WTC11 (cell line): ENCODE results near the gene TCERG1. TPM values are rescaled to one million over a fixed set of nuclear protein-coding genes. Genes with fewer than 3 reads are reported as not detected.
A peak's percentile ranks its signal among the peaks of the same experiment; 100 is the strongest.

Experiments used
- ATAC-seq: fragments of 200-7000 bp; cut with Tn5 transposase; 2 replicates; pipeline ENCODE4 v1.10.0; 2021; ENCODE audit warnings: mild to moderate bottlenecking, moderate library complexity
- CTCF ChIA-PET: fragments of 300-600 bp; sonication (Branson Sonifier 250); formaldehyde crosslinking; loops from one replicate; lab custom pipeline; 2021; ENCODE audit warnings: antibody characterized with exemption; lab: Charles Lee
- POLR2A ChIA-PET: fragments of 350-600 bp; sonication (Branson Sonifier 250); formaldehyde crosslinking; loops from one replicate; lab custom pipeline; 2021; ENCODE audit warnings: antibody characterized with exemption; lab: Charles Lee
- DNase-seq: peaks from one replicate; pipeline ENCODE4 v3.0.0; 2021; ENCODE audit warnings: low spot score
- H3K27ac Mint-ChIP-seq: 2 replicates; pipeline ENCODE4 v1.8.0; 2021; ENCODE audit warnings: mixed read lengths
- H3K27me3 Mint-ChIP-seq: 2 replicates; pipeline ENCODE4 v1.8.0; 2021; ENCODE audit warnings: low read depth, mild to moderate bottlenecking, moderate library complexity, mixed read lengths
- H3K36me3 Mint-ChIP-seq: 2 replicates; pipeline ENCODE4 v1.8.0; 2021; ENCODE audit warnings: mixed read lengths
- H3K4me1 Mint-ChIP-seq: 2 replicates; pipeline ENCODE4 v1.8.0; 2022; ENCODE audit warnings: mixed read lengths
- H3K4me3 Mint-ChIP-seq: 2 replicates; pipeline ENCODE4 v1.8.0; 2021; ENCODE audit warnings: mild to moderate bottlenecking, moderate library complexity, mixed read lengths
- H3K9me3 Mint-ChIP-seq: 2 replicates; pipeline ENCODE4 v1.8.0; 2021; ENCODE audit warnings: mixed read lengths
- ARID4B ChIP-seq: sonication (generic); formaldehyde crosslinking; IDR thresholded peaks from 2 replicates; pipeline ENCODE4 v1.8.0; 2023; ENCODE audit warnings: missing genetic modification reagents, mild to moderate bottlenecking, borderline replicate concordance
- CBFB ChIP-seq: sonication (generic); formaldehyde crosslinking; IDR thresholded peaks from 2 replicates; pipeline ENCODE4 v1.8.1; 2022; ENCODE audit warnings: mild to moderate bottlenecking, low read depth, missing genetic modification reagents
- CDX4 ChIP-seq: fragments of 250-450 bp; sonication (Bioruptor Pico); IDR thresholded peaks from 2 replicates; pipeline ENCODE4 v1.9.0; 2021; ENCODE audit warnings: moderate library complexity, mild to moderate bottlenecking, inconsistent platforms, borderline replicate concordance
- CREM ChIP-seq: sonication (generic); formaldehyde crosslinking; IDR thresholded peaks from 2 replicates; pipeline ENCODE4 v1.8.1; 2022; ENCODE audit warnings: mild to moderate bottlenecking, missing genetic modification reagents, moderate library complexity
- ELF4 ChIP-seq: sonication (generic); formaldehyde crosslinking; IDR thresholded peaks from 2 replicates; pipeline ENCODE4 v1.8.1; 2022; ENCODE audit warnings: low read depth, mild to moderate bottlenecking, moderate library complexity, missing genetic modification reagents
- FOXK1 ChIP-seq: sonication (generic); formaldehyde crosslinking; IDR thresholded peaks from 2 replicates; pipeline ENCODE4 v1.8.0; 2022; ENCODE audit warnings: mild to moderate bottlenecking, moderate library complexity, missing genetic modification reagents
- HMGA2 ChIP-seq: fragments of 250-450 bp; sonication (Bioruptor Pico); IDR thresholded peaks from 2 replicates; pipeline ENCODE4 v1.4.0; 2021; ENCODE audit warnings: mild to moderate bottlenecking, moderate library complexity
- NFATC4 ChIP-seq: fragments of 250-450 bp; sonication (Bioruptor Pico); IDR thresholded peaks from 2 replicates; pipeline ENCODE4 v1.9.0; 2021; ENCODE audit warnings: mild to moderate bottlenecking
- NR2C2 ChIP-seq: sonication (generic); formaldehyde crosslinking; IDR thresholded peaks from 2 replicates; pipeline ENCODE4 v1.8.0; 2022; ENCODE audit warnings: mild to moderate bottlenecking, missing genetic modification reagents
- NR3C1 ChIP-seq: sonication (generic); formaldehyde crosslinking; conservative IDR thresholded peaks from 2 replicates; pipeline ENCODE4 v1.8.1; 2023; ENCODE audit warnings: low read depth, mild to moderate bottlenecking, missing genetic modification reagents
- PRRX2 ChIP-seq: fragments of 250-450 bp; sonication (Bioruptor Pico); IDR thresholded peaks from 2 replicates; pipeline ENCODE4 v1.8.0; 2021; ENCODE audit warnings: mild to moderate bottlenecking
- SMAD4 ChIP-seq: sonication (generic); formaldehyde crosslinking; IDR thresholded peaks from 2 replicates; pipeline ENCODE4 v1.8.0; 2022; ENCODE audit warnings: mild to moderate bottlenecking, missing genetic modification reagents
- ZBTB21 ChIP-seq: sonication (generic); formaldehyde crosslinking; IDR thresholded peaks from 2 replicates; pipeline ENCODE4 v1.8.1; 2023; ENCODE audit warnings: mild to moderate bottlenecking, missing genetic modification reagents, borderline replicate concordance
- ZNF281 ChIP-seq: sonication (generic); formaldehyde crosslinking; IDR thresholded peaks from 2 replicates; pipeline ENCODE4 v1.8.0; 2023; ENCODE audit warnings: mild to moderate bottlenecking, missing genetic modification reagents
- ZNF317 ChIP-seq: sonication (generic); formaldehyde crosslinking; IDR thresholded peaks from 2 replicates; pipeline ENCODE4 v1.8.1; 2023; ENCODE audit warnings: low read depth, mild to moderate bottlenecking, moderate library complexity, missing genetic modification reagents, borderline replicate concordance
- ZNF416 ChIP-seq: fragments of 250-450 bp; sonication (Bioruptor Pico); IDR thresholded peaks from 2 replicates; pipeline ENCODE4 v1.9.0; 2021; ENCODE audit warnings: mild to moderate bottlenecking, inconsistent platforms
- ZNF425 ChIP-seq: fragments of 250-450 bp; sonication (Bioruptor Pico); conservative IDR thresholded peaks from 2 replicates; pipeline ENCODE4 v1.9.0; 2021; ENCODE audit warnings: mild to moderate bottlenecking
- ZNF671 ChIP-seq: fragments of 250-450 bp; sonication (Bioruptor Pico); IDR thresholded peaks from 2 replicates; pipeline ENCODE4 v1.8.0; 2021; ENCODE audit warnings: mild to moderate bottlenecking
- total RNA-seq: library from RNA; stranded (reverse); gene quantifications from 3 replicates; pipeline ENCODE4 v1.2.3, GENCODE V29; 2021
- TF ChIP-seq, protein P1 (sequence below): sonication (generic); formaldehyde crosslinking; conservative IDR thresholded peaks from 2 replicates; pipeline ENCODE4 v1.8.1; 2023; ENCODE audit warnings: mild to moderate bottlenecking, low read depth, missing genetic modification reagents, moderate library complexity
- TF ChIP-seq, protein P2 (sequence below): sonication (generic); formaldehyde crosslinking; IDR thresholded peaks from 2 replicates; pipeline ENCODE4 v1.8.1; 2022; ENCODE audit warnings: low read depth, missing genetic modification reagents, borderline replicate concordance
- TF ChIP-seq, protein P3 (sequence below): sonication (generic); formaldehyde crosslinking; IDR thresholded peaks from 2 replicates; pipeline ENCODE4 v1.8.1; 2023; ENCODE audit warnings: mild to moderate bottlenecking, missing genetic modification reagents, moderate library complexity

TCERG1 gene
- total RNA-seq, 1 experiment from 2014 or later: 117 TPM

DNA sequence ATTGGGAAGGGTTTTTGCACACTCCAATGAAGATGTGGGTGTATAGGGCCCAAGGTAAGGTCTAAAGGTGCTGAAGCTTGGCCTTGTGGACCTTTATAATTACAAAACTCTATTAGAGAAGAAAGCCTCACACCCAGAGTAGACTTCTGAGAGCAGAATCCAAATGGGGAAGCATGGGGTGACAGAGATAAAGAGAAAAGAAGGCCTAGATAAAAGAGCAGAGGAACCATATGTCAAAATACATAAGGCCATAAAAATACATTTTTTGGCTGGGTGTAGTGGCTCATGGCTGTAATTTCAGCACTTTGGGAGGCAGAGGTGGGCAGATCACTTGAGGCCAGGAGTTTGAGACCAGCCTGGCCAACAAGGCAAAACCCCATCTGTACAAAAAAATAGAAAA lies 27.4 kb upstream of the TCERG1 start:
- no peak overlapping the region for H3K4me3 Mint-ChIP-seq
- ChIA-PET CTCF (no interaction called here), POLR2A (no interaction called here)
- H3K27me3 Mint-ChIP-seq: no peaks in the 10 kb centered on the region
- no peaks in the 10 kb centered on the region; the same call in 1 of the 2 replicates for H3K4me1 Mint-ChIP-seq
- ATAC-seq (no peak), DNase-seq (no peak)
- no peak overlapping the region for H3K27ac Mint-ChIP-seq
- TF ChIP-seq ZNF317 (no peak), ZNF425 (CRISPR knock-in tag) (no peak), NR3C1 (CRISPR knock-in tag) (no peak), ZNF671 (CRISPR knock-in tag) (no peak), HMGA2 (CRISPR knock-in tag) (no peak), SMAD4 (CRISPR knock-in tag) (no peak), NR2C2 (CRISPR knock-in tag) (no peak), NFATC4 (CRISPR knock-in tag) (no peak), ZNF416 (CRISPR knock-in tag) (no peak), PRRX2 (CRISPR knock-in tag) (no peak), CBFB (CRISPR knock-in tag) (no peak), ARID4B (CRISPR knock-in tag) (no peak), FOXK1 (CRISPR knock-in tag) (no peak)
- no peaks in the 10 kb centered on the region for H3K36me3 Mint-ChIP-seq
- no peaks in the 10 kb centered on the region for H3K9me3 Mint-ChIP-seq

- Mint-ChIP-seq H3K27ac (no peak overlapping the region), H3K4me3 (no peak overlapping the region), H3K36me3 (no peaks in the 10 kb centered on the region), H3K27me3 (no peaks in the 10 kb centered on the region), H3K4me1 (no peaks in the 10 kb centered on the region; the same call in 1 of the 2 replicates), H3K9me3 (no peaks in the 10 kb centered on the region)
- CTCF ChIA-PET: interaction anchor here (0.6 to 2.0 kb wide), 21 partner anchors 9 to 295 kb away, joined by 3 to 10 read pairs (median 4); partner anchors contain the start of gene TCERG1
- POLR2A ChIA-PET: no interaction called here
- peak; percentile 87 for ATAC-seq
- no peak for DNase-seq
- TF ChIP-seq ZBTB21 (CRISPR knock-in tag) (0 out of 2 replicates have a peak, but pooled peaks have one; percentile 59), CDX4 (no peak), CREM (CRISPR knock-in tag) (no peak), ELF4 (CRISPR knock-in tag) (no peak), ZNF281 (no peak)
- TF ChIP-seq, protein P1, sequence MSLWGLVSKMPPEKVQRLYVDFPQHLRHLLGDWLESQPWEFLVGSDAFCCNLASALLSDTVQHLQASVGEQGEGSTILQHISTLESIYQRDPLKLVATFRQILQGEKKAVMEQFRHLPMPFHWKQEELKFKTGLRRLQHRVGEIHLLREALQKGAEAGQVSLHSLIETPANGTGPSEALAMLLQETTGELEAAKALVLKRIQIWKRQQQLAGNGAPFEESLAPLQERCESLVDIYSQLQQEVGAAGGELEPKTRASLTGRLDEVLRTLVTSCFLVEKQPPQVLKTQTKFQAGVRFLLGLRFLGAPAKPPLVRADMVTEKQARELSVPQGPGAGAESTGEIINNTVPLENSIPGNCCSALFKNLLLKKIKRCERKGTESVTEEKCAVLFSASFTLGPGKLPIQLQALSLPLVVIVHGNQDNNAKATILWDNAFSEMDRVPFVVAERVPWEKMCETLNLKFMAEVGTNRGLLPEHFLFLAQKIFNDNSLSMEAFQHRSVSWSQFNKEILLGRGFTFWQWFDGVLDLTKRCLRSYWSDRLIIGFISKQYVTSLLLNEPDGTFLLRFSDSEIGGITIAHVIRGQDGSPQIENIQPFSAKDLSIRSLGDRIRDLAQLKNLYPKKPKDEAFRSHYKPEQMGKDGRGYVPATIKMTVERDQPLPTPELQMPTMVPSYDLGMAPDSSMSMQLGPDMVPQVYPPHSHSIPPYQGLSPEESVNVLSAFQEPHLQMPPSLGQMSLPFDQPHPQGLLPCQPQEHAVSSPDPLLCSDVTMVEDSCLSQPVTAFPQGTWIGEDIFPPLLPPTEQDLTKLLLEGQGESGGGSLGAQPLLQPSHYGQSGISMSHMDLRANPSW: no peak
- TF ChIP-seq, protein P2, sequence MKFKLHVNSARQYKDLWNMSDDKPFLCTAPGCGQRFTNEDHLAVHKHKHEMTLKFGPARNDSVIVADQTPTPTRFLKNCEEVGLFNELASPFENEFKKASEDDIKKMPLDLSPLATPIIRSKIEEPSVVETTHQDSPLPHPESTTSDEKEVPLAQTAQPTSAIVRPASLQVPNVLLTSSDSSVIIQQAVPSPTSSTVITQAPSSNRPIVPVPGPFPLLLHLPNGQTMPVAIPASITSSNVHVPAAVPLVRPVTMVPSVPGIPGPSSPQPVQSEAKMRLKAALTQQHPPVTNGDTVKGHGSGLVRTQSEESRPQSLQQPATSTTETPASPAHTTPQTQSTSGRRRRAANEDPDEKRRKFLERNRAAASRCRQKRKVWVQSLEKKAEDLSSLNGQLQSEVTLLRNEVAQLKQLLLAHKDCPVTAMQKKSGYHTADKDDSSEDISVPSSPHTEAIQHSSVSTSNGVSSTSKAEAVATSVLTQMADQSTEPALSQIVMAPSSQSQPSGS (CRISPR knock-in tag): no peak
- TF ChIP-seq, protein P3, sequence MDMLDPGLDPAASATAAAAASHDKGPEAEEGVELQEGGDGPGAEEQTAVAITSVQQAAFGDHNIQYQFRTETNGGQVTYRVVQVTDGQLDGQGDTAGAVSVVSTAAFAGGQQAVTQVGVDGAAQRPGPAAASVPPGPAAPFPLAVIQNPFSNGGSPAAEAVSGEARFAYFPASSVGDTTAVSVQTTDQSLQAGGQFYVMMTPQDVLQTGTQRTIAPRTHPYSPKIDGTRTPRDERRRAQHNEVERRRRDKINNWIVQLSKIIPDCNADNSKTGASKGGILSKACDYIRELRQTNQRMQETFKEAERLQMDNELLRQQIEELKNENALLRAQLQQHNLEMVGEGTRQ (CRISPR knock-in tag): peak; percentile 27; the same call in 1 of the 2 replicates
These were observed 22.1 kb upstream of the TCERG1 start for GRCh38 chr5:146425023-146425422.
